22Rv1 (cell line): ENCODE measurements around the gene RFK.

ENCODE experiments used
- ZFX ChIP-seq: fragments of 450-650 bp; IDR thresholded peaks from 2 replicates; pipeline ENCODE4 v1.6.1; 2017; ENCODE audit warnings: antibody characterized with exemption, borderline replicate concordance
- TF ChIP-seq, protein P1 (sequence below): fragments of 450-650 bp; IDR thresholded peaks from 2 replicates; pipeline ENCODE4 v1.5.1; 2017; ENCODE audit warnings: mild to moderate bottlenecking

DNA sequence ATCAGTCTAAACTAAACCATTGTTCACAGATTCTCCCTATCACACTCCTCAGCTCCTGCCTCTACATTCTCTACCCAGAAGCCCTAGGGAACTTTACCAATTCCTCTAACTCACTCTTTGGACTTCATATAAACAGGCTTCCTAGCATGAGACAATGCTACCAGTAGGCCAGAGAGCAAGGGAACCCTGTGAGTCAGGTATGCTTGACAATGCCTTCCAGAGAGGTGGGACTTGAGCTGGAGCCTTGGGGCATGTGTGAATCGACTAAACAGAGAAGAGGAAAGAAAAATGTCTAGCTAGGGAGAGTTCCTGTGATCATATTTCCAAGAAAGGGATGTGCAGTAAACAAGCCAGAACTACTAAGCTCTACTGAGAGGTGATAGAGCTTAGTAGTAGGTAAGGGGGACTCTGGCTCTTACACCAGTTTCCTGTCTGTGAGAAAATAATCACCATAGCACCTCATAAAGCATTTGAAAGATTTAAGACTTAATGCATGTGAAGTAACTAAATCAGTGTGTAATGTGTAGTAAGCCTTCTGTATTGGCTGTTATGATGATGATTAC is 6.4 kb upstream of the RFK start:
- TF ChIP-seq, protein P1, sequence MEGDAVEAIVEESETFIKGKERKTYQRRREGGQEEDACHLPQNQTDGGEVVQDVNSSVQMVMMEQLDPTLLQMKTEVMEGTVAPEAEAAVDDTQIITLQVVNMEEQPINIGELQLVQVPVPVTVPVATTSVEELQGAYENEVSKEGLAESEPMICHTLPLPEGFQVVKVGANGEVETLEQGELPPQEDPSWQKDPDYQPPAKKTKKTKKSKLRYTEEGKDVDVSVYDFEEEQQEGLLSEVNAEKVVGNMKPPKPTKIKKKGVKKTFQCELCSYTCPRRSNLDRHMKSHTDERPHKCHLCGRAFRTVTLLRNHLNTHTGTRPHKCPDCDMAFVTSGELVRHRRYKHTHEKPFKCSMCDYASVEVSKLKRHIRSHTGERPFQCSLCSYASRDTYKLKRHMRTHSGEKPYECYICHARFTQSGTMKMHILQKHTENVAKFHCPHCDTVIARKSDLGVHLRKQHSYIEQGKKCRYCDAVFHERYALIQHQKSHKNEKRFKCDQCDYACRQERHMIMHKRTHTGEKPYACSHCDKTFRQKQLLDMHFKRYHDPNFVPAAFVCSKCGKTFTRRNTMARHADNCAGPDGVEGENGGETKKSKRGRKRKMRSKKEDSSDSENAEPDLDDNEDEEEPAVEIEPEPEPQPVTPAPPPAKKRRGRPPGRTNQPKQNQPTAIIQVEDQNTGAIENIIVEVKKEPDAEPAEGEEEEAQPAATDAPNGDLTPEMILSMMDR = no peak
- TF ChIP-seq ZFX = no peak
